Right ventricle myocardium superior (tissue), 1 donor: ENCODE data around the gene NPEPPS. TPM values are rescaled to one million over a fixed set of nuclear protein-coding genes. Genes with fewer than 3 reads are reported as not detected.

Experiments used
- ATAC-seq: fragments of 200-7000 bp; cut with Tn5 transposase; one replicate; pipeline ENCODE4 v1.9.1; 2020; ENCODE audit warnings: mild to moderate bottlenecking; ENCODE audit not compliant: poor library complexity
- DNase-seq: peaks from one replicate; pipeline ENCODE4 v3.0.0-alpha.2; 2020
- intact Hi-C: fragments of 100-400 bp; cut with DNase I; formaldehyde crosslinking; loops from one replicate; pipeline ENCODE4 v1.11.2; 2022
- total RNA-seq: library from RNA; stranded (reverse); fragmentation: NEBNext Ultra II Directional; extraction: Animal tissue kit (Norgen Biotek cat#: 25700); gene quantifications from one replicate; pipeline ENCODE4 v1.2.1, GENCODE V29; 2021
- donor health status: DM: no; HTN: yes; CAD: no; lungs with severe emphysema.

NPEPPS gene
- total RNA-seq, 1 donor from 2014 or later = 97.3 TPM

DNA sequence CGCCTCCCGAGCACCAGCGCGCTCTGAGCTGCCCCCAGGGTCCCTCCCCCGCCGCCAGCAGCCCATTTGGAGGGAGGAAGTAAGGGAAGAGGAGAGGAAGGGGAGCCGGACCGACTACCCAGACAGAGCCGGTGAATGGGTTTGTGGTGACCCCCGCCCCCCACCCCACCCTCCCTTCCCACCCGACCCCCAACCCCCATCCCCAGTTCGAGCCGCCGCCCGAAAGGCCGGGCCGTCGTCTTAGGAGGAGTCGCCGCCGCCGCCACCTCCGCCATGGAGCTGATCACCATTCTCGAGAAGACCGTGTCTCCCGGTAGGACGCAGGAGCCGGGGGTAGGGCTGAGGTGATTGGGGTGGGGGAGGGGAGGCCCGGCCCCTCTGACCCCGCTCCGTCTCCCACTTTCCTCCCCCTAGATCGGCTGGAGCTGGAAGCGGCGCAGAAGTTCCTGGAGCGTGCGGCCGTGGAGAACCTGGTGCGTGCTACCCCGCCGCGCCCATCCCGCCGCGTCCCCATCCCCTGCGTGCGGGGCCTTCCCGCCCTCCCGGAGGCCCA is 119.1 kb downstream of the NPEPPS start:
- no peak for DNase-seq

DNA sequence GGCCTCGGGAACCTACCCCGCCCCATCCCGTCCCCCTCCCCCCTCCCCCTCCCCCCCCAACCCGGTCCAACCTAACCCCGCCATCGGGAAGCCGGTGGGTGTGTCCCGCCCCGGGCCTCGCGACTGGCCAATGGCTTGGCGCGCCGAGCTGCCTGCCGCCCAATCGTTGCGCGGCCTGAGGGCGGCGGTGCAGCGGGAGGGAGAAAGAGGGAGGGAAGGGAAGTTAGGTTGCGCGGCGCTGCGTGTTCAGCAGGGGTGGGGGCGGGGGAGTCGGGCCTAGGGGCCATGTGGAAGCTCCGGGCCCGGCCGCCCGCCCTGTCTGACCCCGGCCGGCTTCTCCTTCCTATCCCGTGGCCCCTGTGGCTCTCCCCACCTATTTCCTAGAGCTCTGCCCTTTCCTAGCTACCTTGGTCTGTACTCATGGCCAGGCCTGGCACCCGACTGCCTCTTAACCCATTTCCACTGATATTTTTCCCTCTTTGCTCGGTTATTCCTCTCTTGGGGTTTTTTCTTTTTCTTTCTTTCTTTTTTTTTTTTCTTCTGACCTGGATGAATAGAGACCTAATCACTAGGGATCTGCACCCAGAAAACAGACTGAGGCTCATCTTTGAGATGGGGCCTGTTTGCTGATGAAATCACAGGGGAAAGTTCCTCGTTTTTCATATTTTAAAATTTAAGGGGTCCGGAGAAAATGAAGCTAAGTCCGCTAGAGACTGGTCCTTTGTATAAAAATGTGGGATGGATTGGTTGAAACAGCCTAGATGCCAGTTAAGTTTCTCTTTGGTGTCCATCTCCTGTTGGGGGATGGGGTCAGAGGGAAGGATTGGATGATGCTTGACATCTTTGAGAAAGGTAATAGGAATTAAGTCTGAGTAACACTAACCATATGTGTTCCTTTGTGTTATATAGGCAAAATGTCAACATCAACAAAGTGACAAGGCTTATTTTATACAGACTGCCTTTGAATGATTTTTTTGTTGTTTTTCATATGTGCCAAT is 119.9 kb downstream of the NPEPPS start:
- ATAC-seq (peak; percentile 77), DNase-seq (peak; percentile 97)
- intact Hi-C loops = no loop called here

More for the DNA sequence above, 119.1 kb downstream of the NPEPPS start:
- ATAC-seq = peak; percentile 39
- intact Hi-C loops = no loop called here

- DNase-seq (no peak), ATAC-seq (no peak)
- intact Hi-C loops = no loop called here
Measured at GRCh38 chr17:47651704-47652103, 120.8 kb downstream of the NPEPPS start.

GRCh38 chr17:47652570-47652969 is 121.7 kb downstream of the NPEPPS start:
- ATAC-seq (no peak), DNase-seq (no peak)
- intact Hi-C loops = no loop called here

DNA sequence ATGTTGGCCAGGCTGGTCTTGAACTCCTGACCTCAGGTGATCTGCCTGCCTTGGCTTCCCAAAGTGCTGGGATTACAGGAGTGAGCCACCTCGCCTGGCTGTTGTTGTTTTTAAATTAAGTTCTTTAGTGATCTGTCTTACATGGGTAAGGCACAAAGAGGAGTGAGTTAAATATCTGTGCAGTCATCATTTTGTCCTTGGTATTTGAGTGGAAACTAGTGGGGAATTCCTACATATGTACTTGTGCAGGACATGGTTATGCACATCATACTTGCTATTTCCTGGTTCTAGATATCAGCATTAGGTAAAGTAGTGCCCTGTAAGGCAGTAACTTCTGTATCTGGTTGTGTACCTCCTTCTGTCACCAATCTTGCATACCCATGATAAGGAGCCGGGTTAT is 122.5 kb downstream of the NPEPPS start:
- no peak for DNase-seq
- intact Hi-C loops = no loop called here
- ATAC-seq = no peak

DNA sequence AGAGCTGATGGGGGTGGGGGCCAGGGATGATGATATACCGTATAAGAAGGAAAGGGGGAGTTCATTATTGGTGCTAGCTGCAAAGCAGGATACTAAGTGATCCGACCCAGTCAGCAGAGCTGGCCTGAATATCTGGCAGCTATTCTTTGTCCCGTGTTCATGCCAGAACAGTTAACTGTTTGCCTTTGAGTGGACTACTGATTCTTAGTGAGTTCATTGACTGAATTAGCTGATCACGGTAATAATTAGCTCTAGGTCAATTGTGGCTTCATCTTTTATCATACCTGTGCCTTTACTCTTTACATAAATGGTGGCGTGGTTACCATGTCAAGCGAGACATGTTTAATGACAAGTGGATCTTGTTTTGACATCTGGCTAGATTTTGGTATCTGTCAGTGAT is 124.1 kb downstream of the NPEPPS start:
- ATAC-seq (no peak), DNase-seq (no peak)
- intact Hi-C loops = no loop called here

GRCh38 chr17:47660064-47660492 is 129.2 kb downstream of the NPEPPS start:
- DNase-seq (no peak), ATAC-seq (no peak)
- intact Hi-C loops = no loop called here

- DNase-seq = no peak
- ATAC-seq = peak; percentile 81
- intact Hi-C loops = no loop called here
Measured at GRCh38 chr17:47663912-47664623, 133.2 kb downstream of the NPEPPS start.

DNA sequence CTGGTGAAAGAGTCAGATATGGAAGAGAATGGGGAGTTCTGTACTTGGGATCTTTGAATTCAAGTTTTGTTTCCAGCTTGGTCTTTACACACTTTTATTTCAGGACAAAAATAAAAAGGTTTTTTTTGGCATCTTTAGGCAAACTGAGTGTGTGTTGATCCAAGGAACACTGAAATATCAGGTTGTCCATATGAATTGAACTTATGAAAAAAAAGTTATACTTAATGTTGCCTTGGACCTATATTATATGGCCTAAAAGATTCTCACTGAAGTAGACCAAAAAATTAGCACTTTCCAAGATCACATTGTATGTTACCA is 133.7 kb downstream of the NPEPPS start:
- intact Hi-C loops = no loop called here
- DNase-seq (no peak), ATAC-seq (no peak)

- ATAC-seq (no peak), DNase-seq (no peak)
- intact Hi-C loops = no loop called here
Measured at GRCh38 chr17:47665655-47666054, 134.7 kb downstream of the NPEPPS start.

DNA sequence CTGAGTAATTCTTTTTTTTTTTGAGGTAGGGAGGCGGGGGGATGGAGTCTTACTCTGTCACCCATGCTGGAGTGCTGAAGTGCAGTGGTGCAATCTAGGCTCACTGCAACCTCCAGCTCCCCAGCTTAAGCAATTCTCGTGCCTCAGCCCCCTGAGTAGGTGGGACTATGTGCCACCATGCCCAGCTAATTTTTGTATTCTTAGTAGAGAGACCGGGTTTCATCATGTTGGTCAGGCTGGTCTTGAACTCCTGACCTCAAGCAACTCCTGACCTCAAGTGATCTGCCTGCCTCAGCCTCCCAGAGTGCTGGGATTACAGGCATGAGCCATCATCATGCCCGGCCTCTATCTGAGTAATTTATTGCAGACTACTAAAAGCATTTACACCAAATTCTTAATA is 138.2 kb downstream of the NPEPPS start:
- ATAC-seq (no peak), DNase-seq (no peak)
- intact Hi-C loops = no loop called here

DNA sequence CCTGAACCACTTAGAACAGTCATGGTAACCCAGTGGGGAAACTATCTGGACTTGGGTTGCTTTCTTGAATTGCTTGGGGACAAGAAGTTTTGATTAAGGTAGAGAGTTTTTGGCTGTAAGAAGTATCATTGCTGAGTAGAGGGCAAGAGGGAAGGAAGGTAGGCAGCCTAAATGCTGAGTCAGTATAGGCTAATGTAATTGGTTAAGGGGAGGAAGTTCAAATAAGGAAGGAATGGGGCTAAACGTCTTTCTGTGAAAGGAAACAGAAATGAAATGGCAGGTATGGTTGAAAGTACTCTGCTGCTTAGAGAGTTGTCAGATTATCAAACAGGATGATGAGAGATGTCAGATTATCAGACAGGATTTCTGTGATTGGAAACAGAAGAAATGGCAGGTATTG is 139.2 kb downstream of the NPEPPS start:
- ATAC-seq (no peak), DNase-seq (no peak)
- intact Hi-C loops = no loop called here

Other genes starting within 250 kb of the NPEPPS start
- 3.0 TPM for gene EFCAB13, start 207.2 kb upstream of the NPEPPS start, total RNA-seq
- gene KPNB1, start 118.8 kb downstream of the NPEPPS start, total RNA-seq = 160 TPM
- 16.3 TPM for gene TBKBP1, start 163.1 kb downstream of the NPEPPS start, total RNA-seq
- 0.32 TPM for gene TBX21, start 202.1 kb downstream of the NPEPPS start, total RNA-seq